Upper lobe of left lung (tissue), 6 donors: ENCODE measurements around the gene NFASC. TPM values are rescaled to one million over a fixed set of nuclear protein-coding genes. Genes with fewer than 3 reads are reported as not detected.
A peak's percentile ranks its signal among the peaks of the same experiment; 100 is the strongest.

Experiments used
- ATAC-seq, 2 donors: fragments of 200-7000 bp; cut with Tn5 transposase; one replicate each; pipeline ENCODE4 v1.9.1; 2022; ENCODE audit warnings: mild to moderate bottlenecking in 2 of 2, moderate library complexity in 2 of 2; ENCODE audit not compliant: low FRiP score in 2 of 2
- DNase-seq, 2 donors: peaks; one replicate each; pipeline ENCODE4 v3.0.0-alpha.2; 2019 to 2020
- H3K27ac ChIP-seq, 4 donors: fragments of 200-600 bp; sonication (generic); one replicate each; pipeline ENCODE4 v1.5.1; 2016 to 2019
- H3K27me3 ChIP-seq, 4 donors: fragments of 200-600 bp; sonication (generic); one replicate each; pipeline ENCODE4 v1.5.1; 2017 to 2019
- H3K36me3 ChIP-seq, 4 donors: fragments of 200-600 bp; sonication (generic); one replicate each; pipeline ENCODE4 v1.5.1; 2016 to 2019
- H3K4me1 ChIP-seq, 4 donors: fragments of 200-600 bp; sonication (generic); one replicate each; pipeline ENCODE4 v1.5.1; 2018 to 2019
- H3K4me3 ChIP-seq, 4 donors: fragments of 200-600 bp; sonication (generic); one replicate each; pipeline ENCODE4 v1.5.1; 2017 to 2019; ENCODE audit warnings: mild to moderate bottlenecking in 2 of 4, moderate library complexity in 1 of 4
- H3K9me3 ChIP-seq, 4 donors: fragments of 200-600 bp; sonication (generic); one replicate each; pipeline ENCODE4 v1.5.1; 2018 to 2019
- EP300 ChIP-seq, 4 donors: sonication (generic); formaldehyde crosslinking; IDR thresholded peaks; one replicate each; pipeline ENCODE4 v1.5.1; 2017; ENCODE audit warnings: antibody characterized with exemption in 4 of 4, control low read depth in 2 of 4
- POLR2A ChIP-seq, 4 donors: fragments of 450-650 bp; IDR thresholded peaks; one replicate each; pipeline ENCODE4 v1.5.1; 2016 to 2017; ENCODE audit warnings: antibody characterized with exemption in 4 of 4, mild to moderate bottlenecking in 2 of 4
- POLR2AphosphoS5 ChIP-seq, 2 donors: sonication (generic); formaldehyde crosslinking; IDR thresholded peaks; one replicate each; pipeline ENCODE4 v1.5.1; 2017; ENCODE audit warnings: antibody characterized with exemption in 2 of 2
- WGBS, 2 donors: methylation state at CpG; one replicate each; pipeline ENCODE4 v1.1.5; 2017 to 2018; 5-methylcytosine and 5-hydroxymethylcytosine counted together
- total RNA-seq, 6 donors: library from RNA; depleted of rRNA in 4 of 6; stranded (reverse); fragments of >200 nt in 4 of 6; gene quantifications; one replicate each; pipeline versions ENCODE4 v1.1.0 to v1.2.1, GENCODE V29; 2016 to 2021
- TF ChIP-seq, protein P1 (sequence below), 6 experiments: fragments of 450-650 bp in 4 of 6; fragments of 200-600 bp in 2 of 6; sonication (generic) in 2 of 6; IDR thresholded peaks; one replicate each; pipeline ENCODE4 v1.5.1; 2016 to 2019; ENCODE audit warnings: antibody characterized with exemption in 6 of 6
- donor health status: DM: no; HTN: no; CAD: no; lungs with moderate emphysema.
- donor health status: DM: no; HTN: yes; CAD: no; lungs with severe emphysema.

Gene NFASC
- total RNA-seq, 6 donors from 2014 or later, result 5.5 to 16.8 (median 6.9) TPM

DNA sequence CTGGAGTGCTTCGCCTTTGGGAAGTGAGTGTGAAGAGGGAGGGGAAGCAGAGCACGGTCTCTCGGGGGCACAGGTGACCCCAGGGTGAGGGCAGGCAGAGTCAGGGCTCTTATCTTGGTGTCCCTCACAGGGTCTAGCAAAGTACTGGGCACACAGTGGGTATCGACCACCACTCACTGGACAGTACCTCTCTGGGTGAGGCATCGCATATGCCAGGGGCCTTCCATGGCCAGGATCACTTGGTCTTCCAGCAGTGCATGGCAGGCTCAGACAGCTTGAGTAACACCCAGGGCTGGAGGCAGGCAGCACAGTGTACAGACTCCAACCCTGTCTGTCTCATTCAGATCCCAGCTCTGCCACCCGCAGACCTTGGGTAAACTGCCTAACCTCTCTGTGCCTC, 189.0 kb downstream of the NFASC start:
- Histone ChIP-seq H3K27ac (no peak overlapping the region), H3K9me3 (no peaks in the 10 kb centered on the region), H3K36me3 (no peaks in the 10 kb centered on the region), H3K27me3 (no peaks in the 10 kb centered on the region), H3K4me1 (peaks cover 0 to 7% (median 6%) of the 10 kb centered on the region in 4 donors), H3K4me3 (no peak overlapping the region)
- ATAC-seq (no peak), DNase-seq (no peak)
- TF ChIP-seq, protein P1, sequence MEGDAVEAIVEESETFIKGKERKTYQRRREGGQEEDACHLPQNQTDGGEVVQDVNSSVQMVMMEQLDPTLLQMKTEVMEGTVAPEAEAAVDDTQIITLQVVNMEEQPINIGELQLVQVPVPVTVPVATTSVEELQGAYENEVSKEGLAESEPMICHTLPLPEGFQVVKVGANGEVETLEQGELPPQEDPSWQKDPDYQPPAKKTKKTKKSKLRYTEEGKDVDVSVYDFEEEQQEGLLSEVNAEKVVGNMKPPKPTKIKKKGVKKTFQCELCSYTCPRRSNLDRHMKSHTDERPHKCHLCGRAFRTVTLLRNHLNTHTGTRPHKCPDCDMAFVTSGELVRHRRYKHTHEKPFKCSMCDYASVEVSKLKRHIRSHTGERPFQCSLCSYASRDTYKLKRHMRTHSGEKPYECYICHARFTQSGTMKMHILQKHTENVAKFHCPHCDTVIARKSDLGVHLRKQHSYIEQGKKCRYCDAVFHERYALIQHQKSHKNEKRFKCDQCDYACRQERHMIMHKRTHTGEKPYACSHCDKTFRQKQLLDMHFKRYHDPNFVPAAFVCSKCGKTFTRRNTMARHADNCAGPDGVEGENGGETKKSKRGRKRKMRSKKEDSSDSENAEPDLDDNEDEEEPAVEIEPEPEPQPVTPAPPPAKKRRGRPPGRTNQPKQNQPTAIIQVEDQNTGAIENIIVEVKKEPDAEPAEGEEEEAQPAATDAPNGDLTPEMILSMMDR (IDR thresholded peaks at IDR 0.05), result no peak
- no peak for TF ChIP-seq EP300 (IDR thresholded peaks at IDR 0.05)
- no peak for TF ChIP-seq POLR2AphosphoS5 (IDR thresholded peaks at IDR 0.05)
- no peak for TF ChIP-seq POLR2A (IDR thresholded peaks at IDR 0.05)
- 94 to 95% methylated on average over 6 of the region's 6 CpGs for WGBS, 2 donors

DNA sequence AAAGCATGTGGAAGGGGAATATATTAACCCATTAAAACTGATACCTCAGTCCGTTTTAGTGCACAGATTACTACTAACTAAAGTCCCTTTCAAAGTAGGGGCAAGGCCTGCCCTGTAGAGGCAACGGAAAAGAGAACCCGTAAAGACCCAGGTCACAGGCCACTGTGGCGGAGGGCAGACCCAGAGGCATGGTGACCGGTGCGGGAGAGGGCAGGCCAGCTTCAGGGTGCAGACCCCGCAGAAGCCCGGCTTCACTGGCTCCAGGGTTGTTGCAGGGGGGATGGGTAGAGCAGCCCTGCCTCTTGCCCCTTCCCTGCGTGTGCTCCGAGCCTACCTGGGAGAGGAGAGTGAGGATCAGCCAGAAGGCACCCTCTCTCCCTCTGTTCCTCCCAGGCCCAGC, 190.1 kb downstream of the NFASC start:
- Histone ChIP-seq H3K27me3 (no peaks in the 10 kb centered on the region), H3K27ac (no peak overlapping the region), H3K4me1 (peaks cover 0 to 7% (median 6%) of the 10 kb centered on the region in 4 donors), H3K9me3 (no peaks in the 10 kb centered on the region), H3K36me3 (no peaks in the 10 kb centered on the region), H3K4me3 (no peak overlapping the region)
- DNase-seq (no peak), ATAC-seq (no peak)
- no peak for TF ChIP-seq EP300 (IDR thresholded peaks at IDR 0.05)
- WGBS, 2 donors, result 83 to 93% methylated on average over 8 to 10 of the region's 10 CpGs

DNA sequence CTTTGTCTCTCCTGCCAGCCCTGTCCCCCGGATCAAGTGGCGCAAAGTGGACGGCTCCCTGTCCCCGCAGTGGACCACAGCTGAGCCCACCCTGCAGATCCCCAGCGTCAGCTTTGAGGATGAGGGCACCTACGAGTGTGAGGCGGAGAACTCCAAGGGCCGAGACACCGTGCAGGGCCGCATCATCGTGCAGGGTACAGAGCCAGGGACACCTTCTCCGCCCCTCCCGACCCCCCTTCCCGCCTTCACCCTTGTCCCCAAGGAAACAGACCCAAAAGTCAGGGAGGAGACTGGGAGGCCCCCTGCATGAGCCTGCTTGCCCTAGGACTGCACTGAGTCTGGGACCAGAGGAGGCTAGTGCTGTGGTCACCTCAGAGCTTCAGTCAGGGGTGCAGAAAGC, 190.6 kb downstream of the NFASC start:
- Histone ChIP-seq H3K9me3 (no peaks in the 10 kb centered on the region), H3K27me3 (no peaks in the 10 kb centered on the region), H3K36me3 (no peaks in the 10 kb centered on the region), H3K4me3 (no peak overlapping the region), H3K27ac (no peak overlapping the region), H3K4me1 (peaks cover 0 to 7% (median 6%) of the 10 kb centered on the region in 4 donors)
- TF ChIP-seq EP300 (IDR thresholded peaks at IDR 0.05) (no peak), POLR2AphosphoS5 (IDR thresholded peaks at IDR 0.05) (no peak), POLR2A (IDR thresholded peaks at IDR 0.05) (no peak)
- TF ChIP-seq, protein P1 (IDR thresholded peaks at IDR 0.05), result no peak
- WGBS, 2 donors, result 79 to 92% methylated on average over 8 to 13 of the region's 14 CpGs
- DNase-seq (no peak), ATAC-seq (peak in 1 of 2 donors; percentile 7)

DNA sequence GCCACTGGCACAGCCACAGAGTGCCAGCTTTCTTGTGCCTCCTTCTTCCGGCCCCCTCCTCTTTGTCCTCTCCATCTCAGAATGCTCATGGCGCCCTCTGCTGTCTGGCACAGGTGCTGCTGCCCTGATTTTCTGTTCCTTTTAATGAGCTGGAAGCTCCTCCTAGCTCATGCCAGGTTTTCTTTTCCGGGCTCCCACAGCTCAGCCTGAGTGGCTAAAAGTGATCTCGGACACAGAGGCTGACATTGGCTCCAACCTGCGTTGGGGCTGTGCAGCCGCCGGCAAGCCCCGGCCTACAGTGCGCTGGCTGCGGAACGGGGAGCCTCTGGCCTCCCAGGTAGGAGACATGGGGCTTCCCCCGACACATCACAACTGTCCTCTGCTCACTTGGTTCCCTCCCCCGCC, 191.0 kb downstream of the NFASC start:
- Histone ChIP-seq H3K9me3 (no peaks in the 10 kb centered on the region), H3K4me3 (no peak overlapping the region), H3K27me3 (no peaks in the 10 kb centered on the region), H3K4me1 (peaks cover 0 to 7% (median 6%) of the 10 kb centered on the region in 4 donors), H3K27ac (no peak overlapping the region), H3K36me3 (no peaks in the 10 kb centered on the region)
- WGBS, 2 donors, result 2 to 34% methylated on average over 4 to 13 of the region's 13 CpGs
- ATAC-seq, result peak; percentile 61 to 70
- TF ChIP-seq, protein P1 (IDR thresholded peaks at IDR 0.05), result peak; percentile 55 to 80 (median 70)
- TF ChIP-seq EP300 (IDR thresholded peaks at IDR 0.05), result no peak
- DNase-seq, result peak in 1 of 2 donors; percentile 54

DNA sequence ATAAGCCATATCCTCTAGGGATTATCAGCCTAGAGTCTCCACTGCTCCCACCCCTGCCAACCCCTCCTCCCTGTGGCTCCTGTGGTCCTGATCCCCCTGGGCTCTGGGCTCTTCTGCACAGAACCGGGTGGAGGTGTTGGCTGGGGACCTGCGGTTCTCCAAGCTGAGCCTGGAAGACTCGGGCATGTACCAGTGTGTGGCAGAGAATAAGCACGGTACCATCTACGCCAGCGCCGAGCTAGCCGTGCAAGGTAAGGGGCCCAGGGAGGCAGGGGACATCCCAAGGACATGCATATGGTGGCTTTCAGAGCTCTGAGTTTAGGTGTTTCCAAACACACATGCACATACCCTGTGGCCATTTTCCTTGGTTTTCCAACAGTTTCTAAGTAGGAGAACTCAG, 191.7 kb downstream of the NFASC start:
- Histone ChIP-seq H3K36me3 (no peaks in the 10 kb centered on the region), H3K4me1 (peaks cover 0 to 7% (median 6%) of the 10 kb centered on the region in 4 donors), H3K27me3 (no peaks in the 10 kb centered on the region), H3K27ac (no peak overlapping the region), H3K9me3 (no peaks in the 10 kb centered on the region), H3K4me3 (no peak overlapping the region)
- TF ChIP-seq, protein P1 (IDR thresholded peaks at IDR 0.05), result no peak
- TF ChIP-seq EP300 (IDR thresholded peaks at IDR 0.05), result no peak
- no peak for TF ChIP-seq POLR2A (IDR thresholded peaks at IDR 0.05)
- no peak for TF ChIP-seq POLR2AphosphoS5 (IDR thresholded peaks at IDR 0.05)
- WGBS, 2 donors, result 97% methylated on average over 7 to 8 of the region's 8 CpGs
- no peak for DNase-seq
- no peak for ATAC-seq
